NCI-H128 (cell line): ENCODE results near the gene PNPLA6.
A peak's percentile ranks its signal among the peaks of the same experiment; 100 is the strongest.

ENCODE experiments used
- DNase-seq: peaks from one replicate; lab custom pipeline; 2025; ENCODE audit not compliant: unreplicated experiment; lab: John Stamatoyannopoulos, UW

PNPLA6 gene

GRCh38 chr19:7515110-7515644 lies 20.3 kb upstream of the PNPLA6 start:
- DNase-seq, result no peak

- DNase-seq, result peak; percentile 35
These were observed 19.8 kb upstream of the PNPLA6 start, which contains the start of gene ZNF358 for GRCh38 chr19:7515645-7516151. Gene ZNF358 (plus strand): TSS chr19:7516103. CDS start chr19:7519243, 3,140 bp downstream.

DNA sequence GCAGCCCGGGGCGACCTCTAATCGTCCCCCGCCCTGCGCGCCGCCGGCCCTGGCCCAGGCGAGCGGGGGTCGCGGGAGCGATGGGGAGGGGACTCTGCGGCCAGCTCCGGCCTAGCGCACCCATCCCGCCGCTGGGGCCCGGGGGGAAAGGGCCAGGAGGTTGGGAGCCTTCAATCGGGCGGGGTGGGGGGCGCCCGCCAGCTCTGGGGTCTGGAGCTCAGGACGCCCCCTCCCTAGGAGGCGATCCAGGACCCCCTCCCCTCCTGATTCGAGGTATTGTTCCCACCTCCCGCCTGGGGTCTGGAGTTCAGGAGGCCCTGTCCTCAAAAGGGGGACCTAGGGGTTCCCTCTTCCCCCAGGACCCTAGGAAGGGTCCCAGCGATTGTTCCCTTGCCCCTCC lies 19.2 kb upstream of the PNPLA6 start:
- no peak for DNase-seq

DNA sequence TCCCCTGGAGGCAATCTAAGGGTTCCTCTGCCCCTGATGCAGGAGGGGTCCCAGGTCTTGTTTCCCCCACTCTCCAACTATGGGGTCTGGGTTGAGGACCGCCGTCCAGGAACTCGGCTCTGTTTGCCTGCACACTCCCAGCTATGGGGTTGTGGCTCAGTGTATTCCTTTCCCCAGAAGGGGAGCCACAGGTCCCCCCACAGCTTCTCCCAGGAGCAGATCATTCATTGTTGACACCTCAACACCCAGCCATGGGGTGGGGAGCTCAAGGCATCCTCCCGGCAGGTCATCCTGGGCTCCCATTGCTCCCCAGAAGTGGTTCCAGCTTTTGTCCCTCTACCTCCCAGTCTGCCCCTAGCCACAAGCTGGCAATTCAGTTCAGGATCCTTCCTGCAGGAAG lies 18.6 kb upstream of the PNPLA6 start:
- DNase-seq, result no peak

GRCh38 chr19:7519361-7520130 lies 16.0 kb upstream of the PNPLA6 start:
- no peak for DNase-seq

DNA sequence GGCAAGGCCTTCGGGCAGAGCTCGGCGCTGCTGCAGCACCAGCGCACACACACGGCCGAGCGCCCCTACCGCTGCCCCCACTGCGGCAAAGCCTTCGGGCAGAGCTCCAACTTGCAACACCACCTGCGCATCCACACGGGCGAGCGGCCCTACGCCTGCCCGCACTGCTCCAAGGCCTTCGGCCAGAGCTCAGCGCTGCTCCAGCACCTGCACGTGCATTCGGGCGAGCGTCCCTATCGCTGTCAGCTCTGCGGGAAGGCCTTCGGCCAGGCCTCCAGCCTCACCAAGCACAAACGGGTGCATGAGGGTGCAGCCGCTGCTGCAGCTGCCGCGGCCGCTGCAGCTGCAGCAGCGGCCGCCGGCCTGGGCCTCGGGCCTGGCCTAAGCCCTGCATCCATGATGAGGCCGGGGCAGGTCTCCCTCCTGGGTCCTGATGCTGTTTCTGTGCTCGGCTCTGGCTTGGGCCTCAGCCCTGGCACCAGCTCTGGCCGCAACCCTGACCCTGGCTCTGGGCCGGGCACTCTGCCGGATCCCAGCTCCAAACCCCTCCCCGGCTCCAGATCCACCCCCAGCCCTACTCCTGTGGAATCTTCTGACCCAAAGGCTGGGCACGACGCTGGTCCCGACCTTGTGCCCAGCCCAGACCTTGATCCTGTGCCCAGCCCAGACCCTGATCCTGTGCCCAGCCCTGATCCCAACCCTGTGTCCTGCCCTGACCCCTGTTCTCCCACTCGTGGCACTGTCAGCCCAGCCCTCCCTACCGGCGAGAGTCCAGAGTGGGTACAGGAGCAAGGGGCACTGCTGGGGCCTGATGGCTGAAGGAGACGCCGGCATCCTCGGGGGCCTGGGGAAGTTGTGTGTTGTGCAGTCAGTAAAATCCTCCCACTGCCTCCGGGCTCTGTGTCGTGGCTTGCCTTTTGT lies 15.1 kb upstream of the PNPLA6 start:
- no peak for DNase-seq

DNA sequence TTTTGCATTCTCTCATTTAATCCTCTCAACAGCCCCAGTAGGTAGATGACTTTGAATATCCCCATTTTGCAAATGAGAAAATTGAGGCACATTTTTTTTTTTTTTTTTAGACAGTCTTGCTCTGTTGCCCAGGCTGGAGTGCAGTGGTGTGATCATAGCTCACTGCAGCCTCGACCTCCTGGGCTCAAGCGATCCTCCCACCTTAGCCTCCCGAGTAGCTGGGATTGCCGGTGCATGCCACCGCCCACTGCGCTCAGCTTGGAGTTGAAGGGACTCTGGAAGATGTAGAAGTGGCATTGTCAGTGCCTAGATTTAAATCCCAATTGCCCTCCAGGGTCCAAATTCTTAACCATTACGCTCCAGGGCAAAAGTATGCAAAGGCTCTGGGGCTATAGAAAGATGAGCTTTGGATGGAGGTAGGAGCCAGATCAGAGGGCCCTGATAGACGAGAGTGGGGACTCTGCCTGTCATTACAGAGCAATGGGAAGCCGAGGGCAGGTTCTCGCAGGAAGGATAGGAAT lies 13.9 kb upstream of the PNPLA6 start:
- DNase-seq, result no peak

DNA sequence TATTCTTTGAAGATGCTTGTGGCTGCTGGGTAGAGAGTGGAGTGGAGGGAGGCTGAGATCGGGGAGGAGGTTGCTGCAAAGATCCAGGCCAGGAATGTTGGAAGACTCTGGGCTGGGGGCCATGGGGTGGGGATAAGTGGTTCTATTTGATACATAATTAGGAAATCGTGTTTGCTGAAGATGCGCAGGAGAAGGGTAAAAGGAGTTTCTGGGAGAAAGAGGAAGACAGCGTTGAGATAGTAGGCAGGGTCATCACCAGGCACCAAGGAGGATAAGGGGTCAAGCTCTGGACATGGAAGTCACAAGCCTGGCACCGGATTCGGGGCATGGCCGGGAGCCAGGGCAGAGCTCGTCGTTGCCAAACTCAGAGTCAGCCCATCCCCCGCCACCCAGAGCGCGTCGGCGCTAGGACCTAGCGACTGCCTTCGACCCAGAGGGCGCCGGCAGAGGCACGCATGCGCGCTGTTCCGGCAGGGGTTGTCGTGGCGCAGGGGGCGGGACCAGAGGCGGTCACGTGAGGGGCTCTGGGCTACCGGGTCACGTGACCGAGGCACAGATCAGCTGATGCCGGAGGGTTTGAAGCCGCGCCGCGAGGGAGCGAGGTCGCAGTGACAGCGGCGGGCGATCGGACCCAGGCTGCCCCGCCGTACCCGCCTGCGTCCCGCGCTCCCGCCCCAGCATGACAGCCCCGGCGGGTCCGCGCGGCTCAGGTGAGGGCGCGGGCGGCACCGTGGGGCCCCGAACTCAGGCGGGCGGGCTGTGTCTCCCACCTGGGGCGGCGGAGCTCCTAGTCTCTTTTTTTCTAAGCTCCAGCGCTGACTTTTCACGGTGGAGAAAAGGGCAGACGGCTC lies 13.2 kb upstream of the PNPLA6 start, which contains the start of gene MCOLN1:
MCOLN1 (plus strand) TSS at position 553 of the 851 bp plus-strand sequence; CDS start at position 680, 127 bp downstream.
- DNase-seq, result peak; percentile 97

DNA sequence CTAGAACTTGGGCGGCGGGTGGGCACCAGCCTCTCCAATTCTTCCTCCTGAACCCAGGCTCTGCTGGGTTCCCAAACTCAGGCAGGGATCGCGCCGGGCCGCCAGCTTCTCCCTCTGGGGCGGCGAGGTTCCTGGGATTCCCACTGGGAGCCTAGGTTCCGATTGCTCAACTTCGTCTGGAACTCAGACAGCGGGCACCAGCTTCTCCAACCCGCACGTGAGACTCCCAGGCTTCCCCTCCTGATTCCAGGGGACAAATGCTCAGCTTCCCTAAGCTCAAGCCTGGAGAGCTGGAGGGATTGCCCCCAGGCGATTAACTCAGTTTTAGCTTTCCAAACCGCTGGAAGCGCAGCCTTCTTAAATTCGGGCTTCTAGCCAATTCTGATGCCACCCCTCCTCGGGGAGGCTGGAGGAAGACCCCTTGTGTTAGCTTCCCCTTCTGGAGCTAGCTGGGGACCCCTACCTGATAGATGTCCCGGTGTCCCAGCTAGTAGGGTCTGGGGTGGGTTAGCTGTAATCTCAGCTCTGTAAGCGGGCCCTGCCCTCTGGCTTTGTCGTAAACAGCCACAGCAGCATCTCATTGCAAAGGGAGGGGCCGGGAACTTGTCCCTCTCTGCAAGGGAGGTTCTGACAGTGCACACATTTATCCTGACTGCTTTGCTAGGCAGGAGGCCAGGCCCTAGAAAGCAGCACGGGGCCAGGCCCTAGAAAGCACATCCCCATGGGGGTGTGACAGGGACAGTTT lies 12.4 kb upstream of the PNPLA6 start:
- no peak for DNase-seq

GRCh38 chr19:7524523-7524922 lies 11.0 kb upstream of the PNPLA6 start:
- DNase-seq, result no peak

DNA sequence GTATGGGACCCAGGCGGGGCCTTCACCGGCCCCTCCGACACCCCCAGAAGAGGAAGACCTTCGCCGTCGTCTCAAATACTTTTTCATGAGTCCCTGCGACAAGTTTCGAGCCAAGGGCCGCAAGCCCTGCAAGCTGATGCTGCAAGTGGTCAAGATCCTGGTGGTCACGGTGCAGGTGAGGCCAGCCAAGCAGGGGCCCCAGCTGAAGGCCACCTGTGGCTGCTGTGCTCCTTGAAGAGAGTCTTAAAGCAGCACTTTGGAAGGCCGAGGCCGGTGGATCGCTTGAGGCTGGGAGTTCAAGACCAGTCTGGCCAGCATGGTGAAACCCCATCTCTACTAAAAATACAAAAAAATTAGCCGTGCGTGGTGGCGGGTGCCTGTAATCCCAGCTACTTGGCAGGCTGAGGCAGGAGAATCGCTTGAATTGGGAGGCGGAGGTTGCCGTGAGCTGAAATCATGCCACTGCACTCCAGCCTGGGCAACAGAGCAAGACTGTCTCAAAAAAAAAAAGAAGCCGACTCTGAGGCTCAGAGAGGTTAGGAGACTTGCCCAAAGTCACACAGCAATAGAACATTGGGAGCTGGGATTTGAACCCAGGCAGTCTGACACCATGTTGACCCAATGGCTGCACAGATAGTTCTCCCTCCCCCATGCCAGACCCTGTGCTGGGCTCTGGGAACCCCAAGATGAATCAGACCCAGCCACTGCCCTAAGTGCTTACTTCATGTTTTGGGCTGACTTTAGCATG lies 10.4 kb upstream of the PNPLA6 start:
- no peak for DNase-seq

DNA sequence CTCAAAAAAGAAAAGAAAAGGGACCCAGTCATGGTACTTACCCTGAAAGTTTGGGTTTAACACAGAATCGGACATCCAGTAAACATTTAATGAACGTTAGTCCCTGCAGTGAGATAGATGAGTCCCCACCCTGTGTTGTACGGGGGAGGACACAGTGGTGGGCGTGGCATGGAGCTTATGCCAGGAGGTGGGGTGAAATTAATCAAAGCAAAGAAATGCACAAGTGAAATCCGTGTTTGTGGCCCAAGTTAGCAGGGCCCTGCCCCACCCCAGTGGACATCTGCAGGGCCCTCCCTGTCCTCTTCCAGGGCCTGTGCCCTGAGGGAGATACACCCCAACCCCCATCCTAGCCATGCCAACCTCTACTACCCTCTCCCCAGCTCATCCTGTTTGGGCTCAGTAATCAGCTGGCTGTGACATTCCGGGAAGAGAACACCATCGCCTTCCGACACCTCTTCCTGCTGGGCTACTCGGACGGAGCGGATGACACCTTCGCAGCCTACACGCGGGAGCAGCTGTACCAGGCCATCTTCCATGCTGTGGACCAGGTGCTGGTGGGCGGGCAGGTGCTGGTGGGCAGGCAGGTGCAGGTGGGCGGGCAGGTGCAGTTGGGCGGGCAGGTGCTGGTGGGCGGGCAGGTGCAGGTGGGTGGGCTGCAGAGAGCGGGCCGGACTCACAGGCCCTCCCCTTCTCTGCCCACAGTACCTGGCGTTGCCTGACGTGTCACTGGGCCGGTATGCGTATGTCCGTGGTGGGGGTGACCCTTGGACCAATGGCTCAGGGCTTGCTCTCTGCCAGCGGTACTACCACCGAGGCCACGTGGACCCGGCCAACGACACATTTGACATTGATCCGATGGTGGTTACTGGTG lies 9.2 kb upstream of the PNPLA6 start:
- no peak for DNase-seq

- no peak for DNase-seq
These were observed 7.9 kb upstream of the PNPLA6 start for GRCh38 chr19:7527516-7528191.

- DNase-seq, result no peak
These were observed 7.4 kb upstream of the PNPLA6 start for GRCh38 chr19:7528192-7528519.

DNA sequence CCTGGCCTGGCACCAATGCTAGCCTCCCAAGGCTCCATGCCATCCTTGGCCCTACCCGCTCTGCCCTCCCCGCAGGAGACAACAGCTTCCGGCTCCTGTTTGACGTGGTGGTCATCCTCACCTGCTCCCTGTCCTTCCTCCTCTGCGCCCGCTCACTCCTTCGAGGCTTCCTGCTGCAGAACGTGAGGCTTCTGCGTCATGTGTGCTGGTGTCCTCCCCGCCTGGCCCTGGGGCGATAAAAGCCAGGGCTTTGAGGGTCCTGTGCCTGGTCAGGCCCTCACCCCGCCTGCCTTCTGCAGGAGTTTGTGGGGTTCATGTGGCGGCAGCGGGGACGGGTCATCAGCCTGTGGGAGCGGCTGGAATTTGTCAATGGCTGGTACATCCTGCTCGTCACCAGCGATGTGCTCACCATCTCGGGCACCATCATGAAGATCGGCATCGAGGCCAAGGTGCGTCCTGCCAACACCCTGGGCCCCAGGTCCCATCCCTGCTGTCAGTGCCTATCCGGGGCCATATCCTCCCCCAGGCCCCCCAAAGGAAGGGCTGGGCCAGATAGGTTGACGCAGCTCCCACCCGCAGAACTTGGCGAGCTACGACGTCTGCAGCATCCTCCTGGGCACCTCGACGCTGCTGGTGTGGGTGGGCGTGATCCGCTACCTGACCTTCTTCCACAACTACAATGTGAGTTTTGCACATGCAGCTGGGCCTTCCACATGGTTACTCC lies 6.8 kb upstream of the PNPLA6 start:
- no peak for DNase-seq

GRCh38 chr19:7529246-7529600 lies 6.3 kb upstream of the PNPLA6 start:
- no peak for DNase-seq
